GM18505 (cell line): Measurements from ENCODE around the gene GK2.

Experiments
- ATAC-seq: cut with Tn5 transposase; IDR thresholded peaks from one replicate; pipeline ENCODE4 v1.9.1; 2021; ENCODE audit not compliant: unreplicated experiment
- POLR2A ChIP-seq: IDR thresholded peaks from 4 replicates; pipeline ENCODE4 v1.6.1; 2011; ENCODE audit warnings: borderline replicate concordance; ENCODE audit not compliant: insufficient read depth, insufficient read length; ENCODE audit errors: extremely low read depth

GK2 gene

DNA sequence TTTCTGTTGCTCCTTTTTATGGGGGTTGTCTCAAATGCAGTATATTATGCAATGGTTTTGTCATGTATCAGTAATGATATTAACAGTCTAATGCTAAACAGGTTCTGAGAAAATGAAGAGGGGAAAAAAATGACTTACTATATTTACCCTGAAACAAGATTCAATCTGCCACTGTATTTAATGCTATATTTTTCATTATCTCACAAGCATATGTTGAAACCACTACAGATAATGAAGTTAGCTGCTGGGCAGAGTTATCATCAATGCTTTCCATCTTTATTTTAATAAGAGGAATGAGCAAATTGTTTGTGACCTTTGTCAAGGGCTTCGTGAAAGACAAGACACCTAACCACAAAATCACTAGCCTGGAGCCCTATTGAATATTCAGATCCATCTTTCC is 49.6 kb downstream of the GK2 start:
- no peak for TF ChIP-seq POLR2A
- no peak for ATAC-seq

GRCh38 chr4:79357365-79357764 is 50.7 kb downstream of the GK2 start:
- no peak for TF ChIP-seq POLR2A
- no peak for ATAC-seq
